HUDEP-2 (cell line): Measurements from ENCODE around the gene GALNT2.

Experiments used
- DNase-seq, 76 experiments: peaks; one replicate each; lab custom pipeline; 2025; ENCODE audit not compliant: unreplicated experiment in 76 of 76; lab: John Stamatoyannopoulos, UW

GALNT2 gene

GRCh38 chr1:230308039-230308438, 241.0 kb downstream of the GALNT2 start:
- peak in 64 of 76 experiments; percentile 4 to 84 (median 41) for DNase-seq

GRCh38 chr1:230308821-230309220, 241.8 kb downstream of the GALNT2 start:
- DNase-seq = no peak

GRCh38 chr1:230309646-230310177, 242.7 kb downstream of the GALNT2 start:
- DNase-seq = no peak

GRCh38 chr1:230310381-230311163, 243.5 kb downstream of the GALNT2 start:
- DNase-seq = peak in 60 of 76 experiments; percentile 6 to 65 (median 42)

- no peak for DNase-seq
Observed at GRCh38 chr1:230312676-230313075, 245.6 kb downstream of the GALNT2 start.

GRCh38 chr1:230313453-230314141, 246.6 kb downstream of the GALNT2 start:
- no peak for DNase-seq

- DNase-seq = no peak
Observed at GRCh38 chr1:230314142-230314470, 247.1 kb downstream of the GALNT2 start.

- no peak for DNase-seq
Observed at GRCh38 chr1:230315099-230315498, 248.1 kb downstream of the GALNT2 start.

GRCh38 chr1:230316864-230317745, 250.1 kb downstream of the GALNT2 start:
- no peak for DNase-seq

- peak in 6 of 76 experiments; percentile 1 to 10 (median 8) for DNase-seq
Observed at GRCh38 chr1:230317823-230318819, 251.1 kb downstream of the GALNT2 start.

- no peak for DNase-seq
Observed at GRCh38 chr1:230319014-230319747, 252.1 kb downstream of the GALNT2 start.

GRCh38 chr1:230320804-230321203, 253.8 kb downstream of the GALNT2 start:
- no peak for DNase-seq

GRCh38 chr1:230321341-230321740, 254.3 kb downstream of the GALNT2 start:
- DNase-seq = no peak

- no peak for DNase-seq
Observed at GRCh38 chr1:230321741-230322420, 254.8 kb downstream of the GALNT2 start.

- no peak for DNase-seq
Observed at GRCh38 chr1:230322421-230322756, 255.4 kb downstream of the GALNT2 start.

- DNase-seq = no peak
Observed at GRCh38 chr1:230322967-230323547, 256.0 kb downstream of the GALNT2 start.

GRCh38 chr1:230323686-230324085, 256.6 kb downstream of the GALNT2 start:
- no peak for DNase-seq
